Measurements from ENCODE around the gene RNF151. TPM values are rescaled to one million over a fixed set of nuclear protein-coding genes. Genes with fewer than 3 reads are reported as not detected.

The RNF151 gene
- total RNA-seq, 6 experiments from 2014 or later, result not detected

DNA sequence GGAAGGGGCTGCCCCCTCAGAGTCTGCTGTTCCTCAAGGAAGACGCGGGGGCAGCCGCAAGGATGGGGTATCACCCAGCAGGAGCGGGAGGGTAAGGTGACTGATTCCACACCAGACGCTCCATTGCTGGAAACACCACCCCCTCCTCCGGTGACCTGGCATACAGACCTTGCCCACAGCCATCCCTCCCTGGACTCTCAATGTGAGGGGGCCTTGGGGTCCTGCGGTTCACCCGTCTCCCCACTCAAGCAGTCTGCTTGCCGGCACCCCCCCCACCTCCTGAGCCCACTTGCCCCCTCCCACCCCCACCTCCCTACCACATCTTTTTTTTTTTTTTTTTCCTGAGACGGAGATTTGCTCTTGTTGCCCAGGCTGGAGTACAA lies 36.3 kb upstream of the RNF151 start:
- DNase-seq (no peak), ATAC-seq (no peak)
- intact Hi-C loops (cut with DNase I), result loop anchor here (5.0 kb wide), 2 partner anchors 68 to 73 kb away; no protein-coding TSS in a partner anchor

DNA sequence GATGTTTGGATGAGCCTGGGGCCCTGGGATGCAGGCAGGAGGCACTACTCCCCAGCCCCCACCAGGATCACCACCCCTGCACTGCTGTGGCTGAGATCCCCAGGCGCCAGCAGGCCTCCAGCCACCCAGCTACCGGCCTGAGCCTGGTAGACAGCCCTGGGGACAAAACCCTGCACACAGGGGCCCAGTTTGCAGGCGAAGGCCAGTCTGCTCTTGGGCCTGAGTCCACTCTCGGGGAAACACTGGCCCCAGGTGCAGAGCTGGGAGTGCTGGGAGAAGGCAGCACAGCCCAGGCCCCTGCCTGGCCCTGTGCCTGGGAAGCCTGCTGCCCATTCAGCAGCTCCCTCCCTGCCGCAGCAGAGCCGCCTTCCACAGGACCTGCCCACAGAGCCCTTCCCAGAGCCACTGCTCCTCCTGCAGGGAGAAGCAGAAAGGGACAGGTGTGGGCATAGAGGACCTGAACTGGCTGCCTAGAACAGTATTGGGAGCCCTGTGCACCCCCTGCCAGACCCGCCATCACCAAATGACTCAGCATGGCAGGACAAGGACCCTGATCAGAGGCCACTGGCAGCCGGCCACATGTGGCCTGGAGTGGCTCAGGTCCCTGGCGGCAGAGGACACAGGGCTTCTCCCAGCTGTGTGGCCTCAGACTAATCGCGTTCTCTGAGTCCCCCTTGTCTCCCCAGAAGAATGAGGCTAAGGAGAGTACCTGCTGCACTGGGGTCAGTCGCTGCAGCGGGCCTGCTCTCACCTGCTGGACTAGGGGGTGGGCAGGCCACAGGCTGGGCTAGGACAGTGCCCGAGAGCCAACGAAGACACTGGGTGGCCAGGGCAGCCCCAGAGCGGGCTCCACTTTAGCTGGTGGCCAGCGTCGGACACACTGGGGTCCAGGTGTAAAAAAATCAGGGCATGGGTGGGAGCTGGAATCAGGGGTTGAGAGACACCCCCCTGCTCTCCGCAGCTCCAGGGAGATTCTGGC lies 34.3 kb upstream of the RNF151 start:
- Histone ChIP-seq H3K4me1 (peaks cover 0 to 22% (median 0%) of the 10 kb centered on the region in 4 donors), H3K4me3 (no peak overlapping the region), H3K27me3 (no peaks in the 10 kb centered on the region), H3K36me3 (peaks cover 0 to 7% (median 5%) of the 10 kb centered on the region in 4 donors), H3K27ac (no peak overlapping the region), H3K9me3 (no peaks in the 10 kb centered on the region)
- peak; percentile 55 to 64 (median 60) for ATAC-seq
- peak; percentile 63 to 79 (median 71) for DNase-seq
- intact Hi-C loops (cut with DNase I), result loop anchor here (5.0 kb wide), 2 partner anchors 70 to 75 kb away; no protein-coding TSS in a partner anchor
- WGBS (ENCODE audit: insufficient coverage, low coverage, low lambda C conversion rate, missing lambda C conversion rate), result 55% methylated on average over 11 of the region's 19 CpGs
- no peak for TF ChIP-seq POLR2A (IDR thresholded peaks at IDR 0.05)
- TF ChIP-seq, protein P1, sequence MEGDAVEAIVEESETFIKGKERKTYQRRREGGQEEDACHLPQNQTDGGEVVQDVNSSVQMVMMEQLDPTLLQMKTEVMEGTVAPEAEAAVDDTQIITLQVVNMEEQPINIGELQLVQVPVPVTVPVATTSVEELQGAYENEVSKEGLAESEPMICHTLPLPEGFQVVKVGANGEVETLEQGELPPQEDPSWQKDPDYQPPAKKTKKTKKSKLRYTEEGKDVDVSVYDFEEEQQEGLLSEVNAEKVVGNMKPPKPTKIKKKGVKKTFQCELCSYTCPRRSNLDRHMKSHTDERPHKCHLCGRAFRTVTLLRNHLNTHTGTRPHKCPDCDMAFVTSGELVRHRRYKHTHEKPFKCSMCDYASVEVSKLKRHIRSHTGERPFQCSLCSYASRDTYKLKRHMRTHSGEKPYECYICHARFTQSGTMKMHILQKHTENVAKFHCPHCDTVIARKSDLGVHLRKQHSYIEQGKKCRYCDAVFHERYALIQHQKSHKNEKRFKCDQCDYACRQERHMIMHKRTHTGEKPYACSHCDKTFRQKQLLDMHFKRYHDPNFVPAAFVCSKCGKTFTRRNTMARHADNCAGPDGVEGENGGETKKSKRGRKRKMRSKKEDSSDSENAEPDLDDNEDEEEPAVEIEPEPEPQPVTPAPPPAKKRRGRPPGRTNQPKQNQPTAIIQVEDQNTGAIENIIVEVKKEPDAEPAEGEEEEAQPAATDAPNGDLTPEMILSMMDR (IDR thresholded peaks at IDR 0.05), result peak; percentile 22 to 48 (median 34)

More for the DNA sequence above, 36.3 kb upstream of the RNF151 start:
- 42% methylated on average over 1 of the region's 10 CpGs for WGBS (ENCODE audit: insufficient coverage, low coverage, low lambda C conversion rate, missing lambda C conversion rate)
- H3K4me1 ChIP-seq, result peaks cover 0 to 22% (median 0%) of the 10 kb centered on the region in 4 donors
- H3K27me3 ChIP-seq, result no peaks in the 10 kb centered on the region
- no peaks in the 10 kb centered on the region for H3K9me3 ChIP-seq
- no peak overlapping the region for H3K27ac ChIP-seq
- TF ChIP-seq, protein P1 (IDR thresholded peaks at IDR 0.05), result no peak
- no peak for TF ChIP-seq POLR2A (IDR thresholded peaks at IDR 0.05)
- no peaks in the 10 kb centered on the region for H3K36me3 ChIP-seq
- H3K4me3 ChIP-seq, result no peak overlapping the region

DNA sequence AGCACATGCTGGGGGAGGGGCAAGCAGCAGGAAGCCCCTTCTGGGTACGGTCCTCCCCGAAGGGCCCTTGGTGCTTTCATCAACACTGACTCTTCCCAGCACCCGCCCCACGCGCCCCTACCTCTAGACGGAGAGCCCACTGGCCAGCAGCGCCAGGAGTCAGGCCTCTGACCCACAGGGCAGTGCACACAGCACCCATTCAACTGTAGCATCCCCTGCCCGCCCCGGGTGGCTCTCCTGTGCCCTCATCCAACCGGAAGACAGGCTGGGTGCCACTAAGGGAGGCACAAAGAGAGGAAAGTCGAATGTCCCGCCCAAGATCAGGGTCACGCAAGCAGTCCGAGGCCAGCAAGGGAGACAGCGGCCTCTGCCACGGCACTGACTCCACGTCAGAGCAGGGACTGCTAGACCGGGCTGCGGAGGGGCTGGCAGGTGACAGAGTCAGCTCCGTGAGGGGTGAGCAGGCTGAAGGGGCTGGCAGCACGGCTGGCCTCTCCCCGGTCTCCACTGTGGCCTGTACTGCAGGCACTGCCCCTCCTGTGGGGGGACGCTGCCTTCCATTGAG lies 33.5 kb upstream of the RNF151 start:
- H3K4me3 ChIP-seq, result no peak overlapping the region
- no peaks in the 10 kb centered on the region for H3K27me3 ChIP-seq
- H3K36me3 ChIP-seq, result peaks cover 0 to 15% (median 9%) of the 10 kb centered on the region in 4 donors
- no peak for TF ChIP-seq POLR2A (IDR thresholded peaks at IDR 0.05)
- TF ChIP-seq, protein P1 (IDR thresholded peaks at IDR 0.05), result no peak
- DNase-seq (peak; percentile 52 to 76 (median 73)), ATAC-seq (peak; percentile 13 to 35 (median 30))
- no peaks in the 10 kb centered on the region for H3K9me3 ChIP-seq
- intact Hi-C loops (cut with DNase I), result loop anchor here (5.0 kb wide), 2 partner anchors 71 to 76 kb away; no protein-coding TSS in a partner anchor
- H3K27ac ChIP-seq, result no peak overlapping the region
- peaks cover 0 to 28% (median 1%) of the 10 kb centered on the region in 4 donors for H3K4me1 ChIP-seq
- 39% methylated on average over 5 of the region's 23 CpGs for WGBS (ENCODE audit: insufficient coverage, low coverage, low lambda C conversion rate, missing lambda C conversion rate)

DNA sequence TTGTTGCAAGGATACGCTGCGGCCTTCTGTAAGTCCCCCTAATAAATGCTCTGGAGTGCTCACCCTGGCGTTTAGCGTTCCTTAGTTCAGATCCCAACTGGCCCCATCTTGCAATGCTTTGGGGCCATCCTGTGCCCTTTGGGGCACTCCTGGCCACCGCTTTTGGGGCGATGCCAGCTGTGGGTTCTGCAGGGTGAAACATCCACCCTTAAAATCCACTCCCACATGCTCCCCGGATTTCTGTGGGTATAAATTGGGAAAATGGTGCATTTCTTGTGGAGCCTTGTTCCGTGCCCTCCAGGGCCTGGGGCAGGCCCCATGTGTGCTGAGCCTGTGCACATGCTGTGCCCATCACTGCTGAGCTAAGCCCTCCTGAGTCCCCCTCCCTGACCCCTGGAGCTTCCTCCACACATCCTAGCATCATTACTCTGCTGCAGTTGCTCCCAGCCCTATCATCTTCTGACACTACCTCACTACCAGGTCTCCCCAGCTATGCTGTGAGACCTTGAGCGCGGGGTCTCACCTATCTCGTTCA lies 29.6 kb upstream of the RNF151 start:
- Histone ChIP-seq H3K36me3 (peaks cover 0 to 41% (median 17%) of the 10 kb centered on the region in 4 donors), H3K27ac (no peak overlapping the region), H3K27me3 (no peaks in the 10 kb centered on the region), H3K4me1 (peaks cover 0 to 56% (median 16%) of the 10 kb centered on the region in 4 donors), H3K4me3 (no peak overlapping the region), H3K9me3 (no peaks in the 10 kb centered on the region)
- TF ChIP-seq POLR2A (IDR thresholded peaks at IDR 0.05), result peak; percentile 2
- TF ChIP-seq, protein P1 (IDR thresholded peaks at IDR 0.05), result no peak
- WGBS (ENCODE audit: insufficient coverage, low coverage, low lambda C conversion rate, missing lambda C conversion rate), result 92% methylated on average over 9 of the region's 11 CpGs
- intact Hi-C loops (cut with DNase I), result no loop called here
- ATAC-seq (no peak), DNase-seq (peak in 1 of 3 donors; percentile 49)

Measured in right lobe of liver (tissue), 6 donors.